ENCODE measurements around the gene KCNH1. TPM values are rescaled to one million over a fixed set of nuclear protein-coding genes. Genes with fewer than 3 reads are reported as not detected.

KCNH1 gene
- polyA plus RNA-seq, 4 donors = 0.14 to 0.32 (median 0.21) TPM

DNA sequence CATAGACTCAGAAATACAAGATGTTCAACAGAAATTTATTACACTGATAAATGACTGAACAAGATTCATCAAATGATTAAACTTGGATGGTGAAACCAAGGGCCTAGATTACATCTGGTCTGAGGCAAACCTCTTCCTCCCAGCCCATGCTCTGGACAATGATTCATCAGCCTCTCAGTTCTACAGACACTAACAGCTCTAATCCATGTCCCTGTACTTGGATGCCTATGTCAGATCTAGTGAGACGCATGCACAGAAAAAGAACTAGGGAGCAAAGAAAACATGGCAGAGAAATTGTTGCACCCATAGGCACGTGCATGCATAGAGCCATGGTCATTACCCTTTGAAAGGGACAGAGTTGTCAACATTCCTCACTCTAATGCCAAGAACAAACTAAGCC is 250.1 kb downstream of the KCNH1 start:
- DNase-seq (ENCODE audit: low read depth in 4 of 4, low spot score in 3 of 4) = no peak

DNA sequence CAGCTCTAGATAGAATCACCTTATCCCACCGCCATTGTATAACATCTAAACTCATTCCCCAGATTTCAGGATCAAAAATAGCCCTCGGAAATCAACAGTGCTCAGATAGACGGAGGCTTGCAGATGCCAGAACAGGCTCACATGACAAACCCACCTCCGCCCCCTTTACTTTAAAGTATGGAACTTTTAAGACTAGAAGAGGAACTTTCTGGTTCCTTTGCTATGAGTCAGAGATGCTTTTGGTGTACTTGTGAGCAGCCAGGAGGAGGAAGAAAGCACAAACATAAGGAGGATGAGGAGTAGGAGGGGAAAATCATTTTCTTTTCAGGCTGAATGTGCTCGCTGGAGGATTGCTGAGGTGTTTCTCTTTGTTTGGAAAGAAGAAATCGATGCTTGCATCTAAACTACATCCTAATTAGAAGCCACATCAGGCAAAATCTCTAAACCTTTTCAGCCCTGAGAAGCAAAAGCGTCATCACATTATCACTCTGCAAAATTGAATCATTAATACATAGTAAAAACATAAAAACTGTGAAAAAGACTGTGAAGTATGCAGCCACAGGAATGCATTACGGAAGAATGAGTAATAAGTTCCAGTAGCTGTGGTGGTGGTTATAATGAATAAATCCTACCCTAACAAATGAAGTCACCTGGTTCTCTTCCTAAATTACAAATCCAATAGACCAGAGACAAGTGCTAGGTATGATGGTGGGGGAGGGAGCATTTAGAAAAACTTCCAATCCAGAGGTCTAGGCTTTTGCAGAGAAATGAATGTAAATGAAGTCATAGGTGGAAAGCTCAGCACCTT is 251.3 kb downstream of the KCNH1 start:
- DNase-seq (ENCODE audit: low read depth in 4 of 4, low spot score in 3 of 4) = no peak

- no peak for DNase-seq (ENCODE audit: low read depth in 4 of 4, low spot score in 3 of 4)
Measured at GRCh38 chr1:210878564-210878963, 255.4 kb downstream of the KCNH1 start.

DNA sequence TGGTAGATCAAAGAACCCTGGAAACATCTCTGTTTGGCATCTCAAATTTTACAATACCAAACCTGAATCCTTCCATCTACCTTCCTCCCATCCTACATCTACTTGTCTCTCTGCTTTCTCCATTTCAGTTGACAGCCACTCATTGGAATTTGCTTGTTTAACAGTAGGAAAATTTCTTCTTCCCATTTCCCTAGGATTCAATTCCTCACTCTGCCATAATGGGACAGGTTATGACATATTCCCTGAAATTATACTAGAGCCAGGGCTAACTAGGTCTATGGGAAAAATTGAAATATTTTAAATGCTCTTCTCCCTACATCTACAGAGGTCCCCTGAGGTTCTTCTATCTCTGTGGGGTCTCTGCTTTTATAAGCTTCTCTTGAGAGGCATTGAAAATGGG is 257.7 kb downstream of the KCNH1 start:
- no peak for DNase-seq (ENCODE audit: low read depth in 4 of 4, low spot score in 3 of 4)

DNA sequence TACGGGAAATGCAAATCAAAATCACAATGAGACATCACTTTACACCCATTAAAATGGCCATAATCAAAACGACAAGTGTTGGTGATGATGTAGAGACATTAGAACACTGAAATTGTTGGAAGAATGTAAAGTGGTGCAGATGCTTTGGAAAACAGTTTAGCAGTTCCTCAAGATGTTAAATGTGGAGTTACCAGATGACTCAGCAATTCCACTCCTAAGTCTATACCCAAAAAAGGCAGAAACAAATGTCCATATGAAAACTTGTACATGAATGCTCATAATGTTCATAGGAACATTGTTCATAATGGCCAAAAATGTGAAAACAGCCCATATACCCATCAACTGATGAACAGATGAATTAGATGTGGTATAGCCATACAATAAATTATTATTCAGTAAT is 267.4 kb downstream of the KCNH1 start:
- DNase-seq (ENCODE audit: low read depth in 4 of 4, low spot score in 3 of 4) = no peak

DNA sequence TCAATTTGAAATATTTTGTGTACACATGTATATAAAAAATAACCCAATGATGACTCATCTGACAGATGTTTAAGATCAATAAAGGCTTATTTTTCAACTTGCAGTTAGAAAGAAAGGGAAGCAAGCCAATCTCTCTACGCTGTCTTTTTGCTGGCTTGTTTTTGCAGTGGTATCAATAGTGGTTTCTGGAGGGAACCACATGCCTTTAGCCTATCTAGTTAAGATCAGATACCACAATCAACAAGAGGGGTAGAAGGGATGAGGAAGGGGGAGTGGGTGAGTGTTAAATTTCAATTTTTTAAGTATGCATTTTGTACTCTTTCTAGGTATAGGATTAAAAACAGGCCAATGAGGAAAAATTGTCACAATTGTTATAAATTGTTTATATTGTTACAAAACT is 276.2 kb downstream of the KCNH1 start:
- DNase-seq (ENCODE audit: low read depth in 4 of 4, low spot score in 3 of 4) = no peak

GRCh38 chr1:210857146-210857663 is 276.7 kb downstream of the KCNH1 start:
- DNase-seq (ENCODE audit: low read depth in 4 of 4, low spot score in 3 of 4) = no peak

DNA sequence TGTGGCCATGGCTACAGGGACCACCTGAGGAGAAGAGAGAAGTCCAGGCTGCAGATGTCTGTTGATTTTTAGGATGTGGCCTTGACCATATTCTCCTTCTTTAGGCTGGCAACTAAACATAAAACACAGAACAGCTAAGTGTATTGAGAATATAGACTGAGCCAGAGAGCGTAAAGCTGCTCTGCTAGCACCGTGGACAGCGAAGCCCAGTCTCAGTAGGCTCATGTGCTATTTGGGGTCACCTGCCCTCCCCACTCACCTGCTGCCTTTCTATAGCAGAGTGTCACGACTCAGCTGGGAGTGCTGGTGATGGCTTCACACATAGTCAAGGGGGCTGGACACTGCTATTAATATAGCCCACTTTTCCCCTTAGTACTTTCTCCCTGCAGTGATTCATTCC is 278.5 kb downstream of the KCNH1 start:
- no peak for DNase-seq (ENCODE audit: low read depth in 4 of 4, low spot score in 3 of 4)

GRCh38 chr1:210853276-210853675 is 280.7 kb downstream of the KCNH1 start:
- no peak for DNase-seq (ENCODE audit: low read depth in 4 of 4, low spot score in 3 of 4)

- no peak for DNase-seq (ENCODE audit: low read depth in 4 of 4, low spot score in 3 of 4)
Measured at GRCh38 chr1:210850556-210850955, 283.4 kb downstream of the KCNH1 start.

- DNase-seq (ENCODE audit: low read depth in 4 of 4, low spot score in 3 of 4) = no peak
Measured at GRCh38 chr1:210848474-210848873, 285.5 kb downstream of the KCNH1 start.

- DNase-seq (ENCODE audit: low read depth in 4 of 4, low spot score in 3 of 4) = no peak
Measured at GRCh38 chr1:210841926-210842625, 291.9 kb downstream of the KCNH1 start.

- no peak for DNase-seq (ENCODE audit: low read depth in 4 of 4, low spot score in 3 of 4)
Measured at GRCh38 chr1:210830034-210831028, 303.6 kb downstream of the KCNH1 start.

DNA sequence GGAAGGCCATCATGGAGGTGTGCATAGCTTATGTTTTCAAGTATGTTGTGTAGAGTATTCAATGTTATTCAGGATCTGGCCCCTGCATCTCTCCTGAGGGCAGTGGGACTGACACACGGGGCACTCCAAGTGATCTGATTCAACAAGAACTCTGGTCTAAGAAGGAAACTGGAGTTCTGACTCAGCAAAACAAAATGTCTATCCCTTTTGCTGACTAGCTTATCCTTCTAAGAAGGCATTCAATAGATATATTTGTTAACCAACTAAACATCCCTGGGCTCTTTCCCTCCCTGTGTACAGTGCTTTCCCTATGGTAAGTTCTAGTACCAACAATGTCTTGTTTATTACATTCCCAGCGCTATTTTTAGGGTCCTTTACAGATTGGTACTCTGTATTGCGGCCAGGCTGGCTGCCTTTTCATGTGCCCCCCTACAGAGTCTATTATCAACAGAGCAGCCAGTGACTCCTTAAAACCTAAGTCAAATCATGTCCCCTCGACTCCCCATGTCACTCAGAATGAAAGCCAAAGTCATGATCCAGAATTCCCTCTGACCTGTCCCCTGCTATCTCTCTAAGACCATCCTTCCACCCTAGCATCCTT is 304.9 kb downstream of the KCNH1 start:
- no peak for DNase-seq (ENCODE audit: low read depth in 4 of 4, low spot score in 3 of 4)

DNA sequence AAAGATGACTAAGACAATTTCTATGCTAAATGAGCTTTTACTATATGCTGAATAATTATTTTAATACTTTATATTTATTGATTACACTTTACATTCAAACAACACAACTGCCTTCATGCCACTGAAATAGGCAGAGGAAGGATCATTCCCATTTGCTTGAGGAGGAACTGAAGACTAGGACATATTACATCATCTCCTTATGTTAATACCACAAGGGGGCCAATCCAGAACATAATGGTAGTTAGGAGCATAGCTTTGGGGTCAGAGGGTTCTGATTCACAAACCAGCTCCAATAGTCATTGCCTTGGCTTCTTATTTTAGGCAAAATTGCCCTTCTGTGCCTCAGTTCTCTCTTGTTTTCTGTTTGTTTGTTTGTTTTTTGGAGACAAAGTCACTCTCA is 306.5 kb downstream of the KCNH1 start:
- no peak for DNase-seq (ENCODE audit: low read depth in 4 of 4, low spot score in 3 of 4)

GRCh38 chr1:210826686-210827085 is 307.3 kb downstream of the KCNH1 start:
- DNase-seq (ENCODE audit: low read depth in 4 of 4, low spot score in 3 of 4) = no peak

DNA sequence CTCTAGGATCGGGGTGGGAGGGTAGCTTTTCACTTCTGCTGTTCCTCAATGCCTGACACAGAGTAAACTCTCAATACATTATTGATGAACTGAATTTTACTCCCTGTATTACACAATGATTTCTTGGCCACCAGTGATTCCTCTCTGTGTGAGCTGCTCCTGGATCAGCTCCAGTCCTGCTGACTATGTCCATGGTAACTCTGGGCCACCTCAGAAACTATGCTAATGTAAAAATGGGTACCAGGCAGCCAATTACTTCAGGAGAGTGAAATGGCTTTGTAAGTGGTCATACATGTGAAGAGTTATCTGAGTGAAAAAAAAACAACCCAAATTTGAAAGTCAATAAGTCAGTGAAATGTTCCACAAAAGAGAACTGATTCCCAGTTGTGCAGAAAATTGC is 311.0 kb downstream of the KCNH1 start:
- no peak for DNase-seq (ENCODE audit: low read depth in 4 of 4, low spot score in 3 of 4)

GRCh38 chr1:210822241-210822640 is 311.7 kb downstream of the KCNH1 start:
- DNase-seq (ENCODE audit: low read depth in 4 of 4, low spot score in 3 of 4) = no peak

DNA sequence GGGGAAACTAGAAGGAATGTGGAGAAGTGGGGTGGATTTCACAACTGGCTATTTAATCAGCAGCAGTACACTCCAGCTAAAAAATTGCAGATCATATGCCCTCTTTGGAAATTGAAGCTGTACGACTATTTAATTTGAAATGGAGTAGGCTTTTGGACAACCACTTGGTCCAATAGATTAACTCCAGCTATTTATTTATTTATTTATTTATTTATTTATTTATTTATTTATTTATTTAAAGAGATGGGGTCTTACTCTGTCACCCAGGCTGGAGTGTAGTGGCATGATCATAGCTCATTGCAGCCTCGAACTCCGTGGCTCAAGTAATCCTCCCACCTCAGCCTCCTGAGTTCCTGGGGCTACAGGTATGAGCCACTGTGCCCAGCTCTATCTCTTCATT is 312.3 kb downstream of the KCNH1 start:
- no peak for DNase-seq (ENCODE audit: low read depth in 4 of 4, low spot score in 3 of 4)

DNA sequence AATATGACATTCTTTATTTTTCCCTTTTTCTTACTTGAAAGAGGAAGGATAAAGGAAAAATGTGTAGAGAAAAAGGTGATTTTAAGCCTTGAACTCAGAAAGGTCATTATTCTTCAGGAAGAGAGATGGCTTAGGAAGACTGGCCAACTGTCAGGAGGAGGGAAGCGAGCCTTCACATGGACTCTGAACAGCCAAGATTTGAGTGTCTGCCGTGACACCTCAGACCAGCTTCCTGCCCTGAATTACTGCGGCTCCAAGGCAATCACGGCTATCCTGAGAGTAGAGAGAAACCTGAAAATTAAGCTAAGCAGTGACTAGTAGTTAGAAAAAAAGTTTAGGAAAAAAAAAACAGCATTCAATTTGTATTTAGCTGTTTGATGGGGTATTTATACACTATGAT is 314.7 kb downstream of the KCNH1 start:
- DNase-seq (ENCODE audit: low read depth in 4 of 4, low spot score in 3 of 4) = no peak

Measured in right renal pelvis (tissue), 4 donors.